GM13977 (cell line): Measurements from ENCODE around the gene TMEM158.

Experiments used
- DNase-seq: peaks from one replicate; pipeline ENCODE4 v3.0.0; 2012; ENCODE audit warnings: low spot score
- CTCF ChIP-seq: IDR thresholded peaks from 2 replicates; pipeline ENCODE4 v1.5.1; 2012; ENCODE audit warnings: mild to moderate bottlenecking, control low read depth; ENCODE audit not compliant: insufficient read depth; ENCODE audit errors: extremely low read depth, missing control alignments
- in situ Hi-C: fragments of 300-500 bp; cut with MboI; formaldehyde crosslinking; loops from one replicate; pipeline ENCODE4 v1.12.0; 2022; ENCODE audit warnings: low sequenced_read_pairs, low pct_unique_long_range_greater_than_20kb, mixed read lengths, inconsistent platforms; ENCODE audit not compliant: unreplicated experiment

The TMEM158 gene

GRCh38 chr3:45185461-45185860 is 40.6 kb downstream of the TMEM158 start:
- no peak for TF ChIP-seq CTCF
- in situ Hi-C loops: no loop called here
- DNase-seq: no peak

- TF ChIP-seq CTCF: no peak
- no peak for DNase-seq
- in situ Hi-C loops: no loop called here
Observed at GRCh38 chr3:45185052-45185451, 41.0 kb downstream of the TMEM158 start.

GRCh38 chr3:45183872-45184262 is 42.2 kb downstream of the TMEM158 start:
- TF ChIP-seq CTCF: no peak
- in situ Hi-C loops: no loop called here
- no peak for DNase-seq

- TF ChIP-seq CTCF: no peak
- in situ Hi-C loops: no loop called here
- no peak for DNase-seq
Observed at GRCh38 chr3:45182915-45183871, 42.9 kb downstream of the TMEM158 start.

GRCh38 chr3:45181496-45181895 is 44.6 kb downstream of the TMEM158 start:
- in situ Hi-C loops: no loop called here
- no peak for TF ChIP-seq CTCF
- no peak for DNase-seq

GRCh38 chr3:45180899-45181298 is 45.2 kb downstream of the TMEM158 start:
- in situ Hi-C loops: no loop called here
- no peak for TF ChIP-seq CTCF
- no peak for DNase-seq
